Measurements from ENCODE around the gene PNMT. TPM values are rescaled to one million over a fixed set of nuclear protein-coding genes. Genes with fewer than 3 reads are reported as not detected.
A peak's percentile ranks its signal among the peaks of the same experiment; 100 is the strongest.

Gene PNMT
- total and polyA plus RNA-seq, 2 donors (not counting 1 experiment from before 2014, with no cell fraction given), result 0.13 to 0.76 TPM

GRCh38 chr17:39671651-39672521 is 3.6 kb downstream of the PNMT start:
- H3K27ac Mint-ChIP-seq, result peak overlapping the region; percentile 61
- POLR2A ChIA-PET, result interaction anchor here (0.9 to 1.3 kb wide), 3 partner anchors 8 to 58 kb away, joined by 3 to 7 read pairs (median 6); no protein-coding TSS in a partner anchor
- peak overlapping the region; percentile 34 for H3K4me3 Mint-ChIP-seq

More at GRCh38 chr17:39671651-39672521, 3.6 kb downstream of the PNMT start:
- Histone ChIP-seq H3K9ac (ENCODE audit: low read length) (no peak overlapping the region), H3K4me1 (ENCODE audit: control insufficient read depth in 2 of 2, insufficient read depth in 2 of 2, low read length in 2 of 2) (peaks cover 57 to 70% of the 10 kb centered on the region in 2 donors), H3K4me2 (replicated peaks; ENCODE audit: low read depth, low read length, poor library complexity, severe bottlenecking) (peak overlapping the region; percentile 54), H3K27me3 (replicated peaks in 1 of 4; ENCODE audit: control extremely low read depth in 1 of 4, control insufficient read depth in 3 of 4, insufficient read depth in 4 of 4, low read length in 3 of 4) (peaks cover 0 to 31% (median 6%) of the 10 kb centered on the region in 4 experiments), H2AFZ (ENCODE audit: insufficient read depth, low read depth, low read length, poor library complexity, severe bottlenecking) (peak overlapping the region; percentile 23), H3K4me3 (ENCODE audit: control extremely low read depth in 1 of 5, extremely low read depth in 1 of 5, insufficient read depth in 1 of 5, low read depth in 2 of 5, low read length in 4 of 5) (no peak overlapping the region), H3K79me2 (ENCODE audit: control insufficient read depth, insufficient read depth, low read length) (no peaks in the 10 kb centered on the region), H4K20me1 (ENCODE audit: control insufficient read depth, insufficient read depth, low read length, poor library complexity, severe bottlenecking) (no peaks in the 10 kb centered on the region), H3K36me3 (replicated peaks in 1 of 2; ENCODE audit: control extremely low read depth in 1 of 2, control insufficient read depth in 1 of 2, extremely low read depth in 1 of 2, insufficient read depth in 2 of 2, low read length in 1 of 2) (no peaks in the 10 kb centered on the region), H3K27ac (ENCODE audit: low read length in 2 of 2) (no peak overlapping the region), H3K9me3 (ENCODE audit: control extremely low read depth in 1 of 3, control insufficient read depth in 2 of 3, insufficient read depth in 1 of 3, low read length in 2 of 3) (peaks cover 0 to 2% (median 0%) of the 10 kb centered on the region in 3 donors)
- intact Hi-C loops (cut with micrococcal nuclease), result no loop called here
- Mint-ChIP-seq H3K9me3 (ENCODE audit: insufficient read depth) (no peaks in the 10 kb centered on the region), H3K4me1 (peaks cover 50% of the 10 kb centered on the region), H3K27me3 (peaks cover 17% of the 10 kb centered on the region)
- peak; percentile 44 for TF ChIP-seq CTCF (IDR thresholded peaks at IDR 0.05)
- TF ChIP-seq EZH2 (IDR thresholded peaks at IDR 0.05; ENCODE audit: borderline replicate concordance, insufficient read depth, low read depth, low read length, poor library complexity, severe bottlenecking), result no peak
- ATAC-seq (ENCODE audit: low read depth) (no peak), DNase-seq (peak; percentile 48)
- CTCF ChIA-PET, result interaction anchor here (0.6 to 8.7 kb wide), 16 partner anchors 8 to 291 kb away, joined by 3 to 109 read pairs (median 4); partner anchors contain the start of genes GSDMA, MIEN1 and PGAP3
- WGBS (ENCODE audit: insufficient coverage), result 57% methylated on average over 17 of the region's 19 CpGs
